CD14-positive monocyte (primary cell): Measurements from ENCODE around the gene RANBP10. TPM values are rescaled to one million over a fixed set of nuclear protein-coding genes. Genes with fewer than 3 reads are reported as not detected.
A peak's percentile ranks its signal among the peaks of the same experiment; 100 is the strongest.

Experiments used
- DNase-seq, 3 donors: peaks; one replicate each; pipeline ENCODE4 v3.0.0-alpha.2; 2011 to 2022
- H2AFZ ChIP-seq: 2 replicates; pipeline ENCODE4 v1.6.0; 2012; ENCODE audit warnings: mild to moderate bottlenecking, low read depth, low read length, inconsistent platforms; ENCODE audit not compliant: insufficient read depth, poor library complexity, severe bottlenecking
- H3K27ac ChIP-seq, 2 donors: 1 replicate in 1 of 2; 2 replicates in 1 of 2; pipeline ENCODE4 v1.5.1; 2012 to 2013; ENCODE audit warnings: low read length in 2 of 2, control low read depth in 1 of 2, inconsistent platforms in 1 of 2, low read depth in 1 of 2, mild to moderate bottlenecking in 1 of 2
- H3K27me3 ChIP-seq, 2 donors: one replicate each; pipeline versions ENCODE4 v1.6.0 to v1.6.1; 2011 to 2013; ENCODE audit warnings: low read length in 2 of 2; ENCODE audit not compliant: control insufficient read depth in 2 of 2, insufficient read depth in 2 of 2
- H3K36me3 ChIP-seq, 2 donors: replicated peaks in 1 of 2; 1 replicate in 1 of 2; 2 replicates in 1 of 2; pipeline versions ENCODE4 v1.5.1 to v1.6.1; 2012 to 2013; ENCODE audit warnings: low read length in 2 of 2, control low read depth in 1 of 2, inconsistent platforms in 1 of 2, mild to moderate bottlenecking in 1 of 2; ENCODE audit not compliant: insufficient read depth in 2 of 2, control insufficient read depth in 1 of 2
- H3K4me1 ChIP-seq, 2 donors: 1 replicate in 1 of 2; 2 replicates in 1 of 2; pipeline versions ENCODE4 v1.5.1 to v1.6.1; 2012 to 2013; ENCODE audit warnings: low read length in 2 of 2, control low read depth in 1 of 2, inconsistent platforms in 1 of 2, mild to moderate bottlenecking in 1 of 2, moderate library complexity in 1 of 2; ENCODE audit not compliant: insufficient read depth in 2 of 2, control insufficient read depth in 1 of 2
- H3K4me2 ChIP-seq: replicated peaks from 2 replicates; pipeline ENCODE3; 2012; ENCODE audit warnings: low read length, moderate library complexity, mild to moderate bottlenecking; ENCODE audit not compliant: poor library complexity, severe bottlenecking; ENCODE audit errors: extremely low read depth
- H3K4me3 ChIP-seq, 3 experiments: fragments of 200-600 bp in 1 of 3; sonication (generic) in 1 of 3; replicated peaks in 1 of 3; 1 replicate in 2 of 3; 2 replicates in 1 of 3; pipeline ENCODE4 v1.5.1; 2011 to 2013; ENCODE audit warnings: low read length in 3 of 3, mild to moderate bottlenecking in 3 of 3, control low read depth in 2 of 3, low read depth in 2 of 3, inconsistent platforms in 1 of 3, moderate library complexity in 1 of 3
- H3K79me2 ChIP-seq: 2 replicates; pipeline ENCODE4 v1.6.0; 2012; ENCODE audit warnings: mild to moderate bottlenecking, control low read depth, inconsistent platforms, low read length, moderate library complexity; ENCODE audit not compliant: insufficient read depth
- H3K9ac ChIP-seq: 2 replicates; pipeline ENCODE4 v1.6.0; 2017; ENCODE audit warnings: low read length, mild to moderate bottlenecking; ENCODE audit not compliant: insufficient read depth, poor library complexity, severe bottlenecking
- H3K9me3 ChIP-seq, 2 donors: replicated peaks in 1 of 2; 1 replicate in 1 of 2; 2 replicates in 1 of 2; pipeline versions ENCODE4 v1.5.1 to v1.6.1; 2012 to 2013; ENCODE audit warnings: low read length in 2 of 2, control low read depth in 1 of 2; ENCODE audit not compliant: control insufficient read depth in 1 of 2, insufficient read depth in 1 of 2
- H4K20me1 ChIP-seq: 2 replicates; pipeline ENCODE4 v1.6.0; 2012; ENCODE audit warnings: mild to moderate bottlenecking, low read length, control low read depth, moderate library complexity; ENCODE audit not compliant: insufficient read depth
- H3K27ac Mint-ChIP-seq, 7 donors: one replicate each; pipeline ENCODE4 v1.8.0; 2020; ENCODE audit warnings: mild to moderate bottlenecking in 7 of 7, mixed read lengths in 7 of 7, moderate library complexity in 6 of 7, inconsistent platforms in 2 of 7
- H3K27me3 Mint-ChIP-seq, 3 donors: one replicate each; pipeline ENCODE4 v1.8.0; 2021 to 2022; ENCODE audit warnings: low read depth in 3 of 3, mild to moderate bottlenecking in 3 of 3, mixed read lengths in 3 of 3, moderate library complexity in 3 of 3, inconsistent platforms in 1 of 3
- H3K36me3 Mint-ChIP-seq, 2 donors: one replicate each; pipeline ENCODE4 v1.8.0; 2020; ENCODE audit warnings: mixed read lengths in 2 of 2, inconsistent platforms in 1 of 2, mild to moderate bottlenecking in 1 of 2
- H3K4me1 Mint-ChIP-seq: one replicate; pipeline ENCODE4 v1.8.0; 2020; ENCODE audit warnings: mild to moderate bottlenecking, mixed read lengths
- H3K4me3 Mint-ChIP-seq, 2 donors: one replicate each; pipeline ENCODE4 v1.8.0; 2020; ENCODE audit warnings: mild to moderate bottlenecking in 2 of 2, mixed read lengths in 2 of 2, moderate library complexity in 1 of 2
- H3K9me3 Mint-ChIP-seq, 7 donors: one replicate each; pipeline ENCODE4 v1.8.0; 2020 to 2022; ENCODE audit warnings: mixed read lengths in 7 of 7, mild to moderate bottlenecking in 6 of 7, moderate library complexity in 6 of 7, inconsistent platforms in 2 of 7
- whole genome bisulfite sequencing: methylation state at CpG from one replicate; pipeline ENCODE4 v1.1.5; 2013; ENCODE audit warnings: missing lambda C conversion rate; ENCODE audit not compliant: insufficient coverage; 5-methylcytosine and 5-hydroxymethylcytosine counted together
- intact Hi-C, 2 donors: fragments of 100-400 bp; cut with micrococcal nuclease; formaldehyde crosslinking; loops; one replicate each; pipeline versions ENCODE4 v1.15.0 to v1.15.1; 2023
- polyA plus RNA-seq, 3 donors: library from polyadenylated mRNA; depleted of rRNA in 1 of 3; unstranded in 2 of 3; stranded (reverse) in 1 of 3; fragments of 300-500 nt in 2 of 3; fragments of >200 nt in 1 of 3; fragmentation: Illumina TruSeq in 2 of 3; gene quantifications; 1 replicate in 2 of 3; 2 replicates in 1 of 3; pipeline ENCODE4 v1.2.3, GENCODE V29; 2012 to 2021
- TF ChIP-seq, protein P1 (sequence below): fragments of 200-600 bp; IDR thresholded peaks from one replicate; pipeline ENCODE4 v1.8.0; 2022; ENCODE audit warnings: antibody characterized with exemption, mild to moderate bottlenecking

The RANBP10 gene
- polyA plus RNA-seq, 3 donors, result 6.4 to 16.7 (median 6.6) TPM

DNA sequence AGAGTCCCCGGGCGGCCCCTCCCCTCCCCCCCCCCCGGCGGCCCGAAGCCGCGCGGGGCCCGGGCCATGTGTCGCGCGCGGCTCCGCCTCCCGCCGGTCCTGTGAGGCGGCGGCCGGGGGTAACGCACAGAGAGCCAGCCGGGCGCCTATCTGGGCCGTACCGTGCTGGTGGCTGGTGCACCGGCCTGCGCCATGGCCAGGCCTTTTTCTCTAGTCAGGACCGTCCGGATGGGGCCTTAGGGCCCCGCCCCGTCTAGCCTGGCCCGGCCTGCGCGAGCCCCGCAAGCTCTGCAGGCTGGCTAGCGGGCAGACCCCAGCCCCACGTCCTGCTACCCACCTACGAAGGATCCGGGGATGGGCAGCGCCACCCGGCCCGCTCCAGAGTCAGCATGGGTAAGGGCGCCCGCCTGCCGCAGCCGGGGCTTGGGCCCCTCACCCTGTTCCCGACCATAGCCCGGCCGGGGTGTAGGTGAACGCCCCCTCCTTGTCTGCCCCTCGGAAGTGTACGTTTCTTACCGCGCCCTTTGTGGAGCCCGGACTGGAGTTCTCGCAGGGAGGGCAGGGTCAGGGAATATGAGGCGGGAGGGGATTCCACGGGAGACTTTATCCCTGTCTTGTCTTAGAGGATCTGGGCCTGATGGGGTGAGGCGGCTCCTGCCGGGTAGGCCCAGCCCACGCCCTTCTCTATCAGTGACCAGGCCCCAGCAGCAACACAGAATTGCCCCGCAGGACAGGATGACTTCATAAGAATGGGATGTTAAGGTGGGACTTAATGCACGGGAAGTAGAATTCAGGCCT is 40.9 kb upstream of the RANBP10 start, which contains the start of gene CENPT:
Gene CENPT (minus strand): TSS at position 630 of the 798 bp plus-strand sequence. CDS start 13,834 bp downstream, outside the sequence.
- WGBS, result under 1% methylated on average over 52 of the region's 62 CpGs
- H3K4me1 Mint-ChIP-seq, result peaks cover 49% of the 10 kb centered on the region

More for the DNA sequence above, 40.9 kb upstream of the RANBP10 start, which contains the start of gene CENPT:
- H3K4me3 Mint-ChIP-seq, result peak within 1 kb of the TSS; percentile 82 to 93
- H3K27ac Mint-ChIP-seq, result peak within 1 kb of the TSS in 6 of 7 donors; percentile 70 to 94 (median 86)
- peak within 1 kb of the TSS; percentile 83 for H3K9ac ChIP-seq
- H3K9me3 Mint-ChIP-seq, result peaks cover 0 to 5% (median 0%) of the 10 kb centered on the region in 7 donors
- H3K27me3 Mint-ChIP-seq, result peaks cover 0 to 1% (median 1%) of the 10 kb centered on the region in 3 donors
- H3K36me3 Mint-ChIP-seq, result peaks cover 4 to 5% of the 10 kb centered on the region in 2 donors
- peaks cover 49 to 58% of the 10 kb centered on the region in 2 donors for H3K4me1 ChIP-seq
- H3K79me2 ChIP-seq, result peaks cover 88% of the 10 kb centered on the region
- peak within 1 kb of the TSS; percentile 81 to 83 for H3K27ac ChIP-seq
- no peaks in the 10 kb centered on the region for H3K9me3 ChIP-seq
- H3K27me3 ChIP-seq, result no peaks in the 10 kb centered on the region
- intact Hi-C loops, result loop anchor here in 1 of 2 donors (2.0 to 10.0 kb wide), 2 partner anchors 26 to 182 kb away; partner anchors contain the start of genes ACD, C16orf86, EDC4 and ENKD1
- no peaks in the 10 kb centered on the region for H3K36me3 ChIP-seq
- peak within 1 kb of the TSS; percentile 98 for H2AFZ ChIP-seq
- peak in 2 of 3 donors; percentile 47 to 51 for DNase-seq
- peak within 1 kb of the TSS; percentile 97 for H3K4me2 ChIP-seq
- peaks cover 50% of the 10 kb centered on the region for H4K20me1 ChIP-seq
- H3K4me3 ChIP-seq, result peak within 1 kb of the TSS; percentile 58 to 94 (median 90)
- TF ChIP-seq, protein P1, sequence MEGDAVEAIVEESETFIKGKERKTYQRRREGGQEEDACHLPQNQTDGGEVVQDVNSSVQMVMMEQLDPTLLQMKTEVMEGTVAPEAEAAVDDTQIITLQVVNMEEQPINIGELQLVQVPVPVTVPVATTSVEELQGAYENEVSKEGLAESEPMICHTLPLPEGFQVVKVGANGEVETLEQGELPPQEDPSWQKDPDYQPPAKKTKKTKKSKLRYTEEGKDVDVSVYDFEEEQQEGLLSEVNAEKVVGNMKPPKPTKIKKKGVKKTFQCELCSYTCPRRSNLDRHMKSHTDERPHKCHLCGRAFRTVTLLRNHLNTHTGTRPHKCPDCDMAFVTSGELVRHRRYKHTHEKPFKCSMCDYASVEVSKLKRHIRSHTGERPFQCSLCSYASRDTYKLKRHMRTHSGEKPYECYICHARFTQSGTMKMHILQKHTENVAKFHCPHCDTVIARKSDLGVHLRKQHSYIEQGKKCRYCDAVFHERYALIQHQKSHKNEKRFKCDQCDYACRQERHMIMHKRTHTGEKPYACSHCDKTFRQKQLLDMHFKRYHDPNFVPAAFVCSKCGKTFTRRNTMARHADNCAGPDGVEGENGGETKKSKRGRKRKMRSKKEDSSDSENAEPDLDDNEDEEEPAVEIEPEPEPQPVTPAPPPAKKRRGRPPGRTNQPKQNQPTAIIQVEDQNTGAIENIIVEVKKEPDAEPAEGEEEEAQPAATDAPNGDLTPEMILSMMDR, result no peak
